Breast epithelium (tissue), 3 donors: ENCODE data around the gene RANBP17.

Experiments
- CTCF ChIP-seq, 3 donors: fragments of 450-650 bp; IDR thresholded peaks; one replicate each; pipeline ENCODE4 v1.5.1; 2016 to 2017; ENCODE audit warnings: antibody characterized with exemption in 3 of 3, mild to moderate bottlenecking in 3 of 3, moderate library complexity in 3 of 3
- POLR2AphosphoS5 ChIP-seq, 3 donors: sonication (generic); formaldehyde crosslinking; IDR thresholded peaks; one replicate each; pipeline ENCODE4 v1.6.1; 2017; ENCODE audit warnings: antibody characterized with exemption in 3 of 3

DNA sequence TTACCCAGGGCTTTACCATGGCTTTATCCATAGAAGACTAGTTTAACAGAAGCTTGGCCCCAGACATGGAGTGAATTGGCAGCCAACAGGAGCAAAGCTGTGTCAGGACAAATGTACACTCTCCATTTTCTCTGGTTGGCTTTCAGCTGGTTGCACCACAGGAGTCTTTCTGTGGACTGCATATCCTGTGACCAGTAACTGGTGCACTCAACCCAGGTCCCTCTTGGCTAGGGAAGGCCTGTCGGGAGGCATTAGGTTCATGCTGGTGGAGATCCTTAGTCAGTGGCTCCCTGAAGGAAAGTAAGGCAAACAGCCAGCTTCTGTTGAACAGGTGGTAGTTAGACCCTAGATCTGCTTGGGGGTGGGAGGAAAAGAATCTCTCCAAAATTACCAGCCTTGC, 300.3 kb downstream of the RANBP17 start:
- TF ChIP-seq CTCF (IDR thresholded peaks at IDR 0.05) (no peak), POLR2AphosphoS5 (IDR thresholded peaks at IDR 0.05) (no peak)
